Activated naive CD8-positive, alpha-beta T cell treated with anti-CD3 and anti-CD28 coated beads for 36 hours (primary cell): ENCODE measurements around the gene CD8B. TPM values are rescaled to one million over a fixed set of nuclear protein-coding genes. Genes with fewer than 3 reads are reported as not detected.

Source experiments
- DNase-seq: peaks from one replicate; pipeline ENCODE4 v3.0.0; 2021
- H3K27ac Mint-ChIP-seq: one replicate; pipeline ENCODE4 v1.8.0; 2022; ENCODE audit warnings: mild to moderate bottlenecking, moderate library complexity, mixed read lengths
- H3K27me3 Mint-ChIP-seq: one replicate; pipeline ENCODE4 v1.8.0; 2022; ENCODE audit warnings: mild to moderate bottlenecking, mixed read lengths
- H3K36me3 Mint-ChIP-seq: one replicate; pipeline ENCODE4 v1.8.0; 2021; ENCODE audit warnings: mild to moderate bottlenecking, mixed read lengths
- H3K4me1 Mint-ChIP-seq: one replicate; pipeline ENCODE4 v1.8.0; 2021; ENCODE audit warnings: mixed read lengths
- H3K4me3 Mint-ChIP-seq: one replicate; pipeline ENCODE4 v1.8.0; 2022; ENCODE audit warnings: mild to moderate bottlenecking, moderate library complexity, mixed read lengths
- H3K9me3 Mint-ChIP-seq: one replicate; pipeline ENCODE4 v1.8.0; 2022; ENCODE audit warnings: mixed read lengths
- total RNA-seq, 2 experiments: library from RNA; stranded (reverse); gene quantifications; one replicate each; pipeline ENCODE4 v1.2.3, GENCODE V29; 2021

The CD8B gene
- total RNA-seq, 2 experiments from 2014 or later: 260 to 268 TPM

GRCh38 chr2:86822668-86823345, 38.9 kb downstream of the CD8B start:
- peaks cover 29% of the 10 kb centered on the region for H3K36me3 Mint-ChIP-seq
- no peaks in the 10 kb centered on the region for H3K27me3 Mint-ChIP-seq
- peak overlapping the region; percentile 68 for H3K4me3 Mint-ChIP-seq
- H3K9me3 Mint-ChIP-seq: peaks cover 6% of the 10 kb centered on the region
- peak overlapping the region; percentile 80 for H3K27ac Mint-ChIP-seq
- H3K4me1 Mint-ChIP-seq: peaks cover 78% of the 10 kb centered on the region
- no peak for DNase-seq

GRCh38 chr2:86821842-86822241, 39.8 kb downstream of the CD8B start:
- Mint-ChIP-seq H3K4me3 (peak overlapping the region; percentile 87), H3K9me3 (peaks cover 6% of the 10 kb centered on the region), H3K27ac (peak overlapping the region; percentile 98), H3K36me3 (peaks cover 33% of the 10 kb centered on the region), H3K27me3 (no peaks in the 10 kb centered on the region), H3K4me1 (peaks cover 75% of the 10 kb centered on the region)
- DNase-seq: no peak

- H3K27ac Mint-ChIP-seq: peak overlapping the region; percentile 98
Observed at GRCh38 chr2:86821306-86821705, 40.4 kb downstream of the CD8B start.

GRCh38 chr2:86818957-86819356, 42.7 kb downstream of the CD8B start:
- peaks cover 79% of the 10 kb centered on the region for H3K4me1 Mint-ChIP-seq
- no peak for DNase-seq
- H3K36me3 Mint-ChIP-seq: peaks cover 59% of the 10 kb centered on the region
- H3K27ac Mint-ChIP-seq: peak overlapping the region; percentile 98
- peak overlapping the region; percentile 54 for H3K4me3 Mint-ChIP-seq
- peaks cover 10% of the 10 kb centered on the region for H3K9me3 Mint-ChIP-seq
- no peaks in the 10 kb centered on the region for H3K27me3 Mint-ChIP-seq

More at GRCh38 chr2:86821306-86821705, 40.4 kb downstream of the CD8B start:
- peak; percentile 56 for DNase-seq
- Mint-ChIP-seq H3K9me3 (peaks cover 6% of the 10 kb centered on the region), H3K36me3 (peaks cover 38% of the 10 kb centered on the region), H3K27me3 (no peaks in the 10 kb centered on the region), H3K4me3 (peak overlapping the region; percentile 87), H3K4me1 (peaks cover 75% of the 10 kb centered on the region)

GRCh38 chr2:86818114-86818801, 43.4 kb downstream of the CD8B start:
- Mint-ChIP-seq H3K27ac (peak overlapping the region; percentile 98), H3K9me3 (peaks cover 10% of the 10 kb centered on the region), H3K4me1 (peaks cover 80% of the 10 kb centered on the region), H3K27me3 (no peaks in the 10 kb centered on the region), H3K4me3 (peak overlapping the region; percentile 54), H3K36me3 (peaks cover 66% of the 10 kb centered on the region)
- no peak for DNase-seq

GRCh38 chr2:86815611-86816010, 46.1 kb downstream of the CD8B start:
- peaks cover 19% of the 10 kb centered on the region for H3K9me3 Mint-ChIP-seq

GRCh38 chr2:86809481-86810121, 52.1 kb downstream of the CD8B start:
- Mint-ChIP-seq H3K4me3 (peak overlapping the region; percentile 92), H3K9me3 (peaks cover 9% of the 10 kb centered on the region), H3K4me1 (peaks cover 58% of the 10 kb centered on the region), H3K27ac (peak overlapping the region; percentile 89), H3K27me3 (no peaks in the 10 kb centered on the region), H3K36me3 (peaks cover 53% of the 10 kb centered on the region)
- peak; percentile 61 for DNase-seq

More at GRCh38 chr2:86815611-86816010, 46.1 kb downstream of the CD8B start:
- H3K4me1 Mint-ChIP-seq: peaks cover 77% of the 10 kb centered on the region
- peaks cover 81% of the 10 kb centered on the region for H3K36me3 Mint-ChIP-seq
- peak overlapping the region; percentile 70 for H3K4me3 Mint-ChIP-seq
- H3K27ac Mint-ChIP-seq: peak overlapping the region; percentile 95
- no peak for DNase-seq
- H3K27me3 Mint-ChIP-seq: no peaks in the 10 kb centered on the region

- peak; percentile 98 for DNase-seq
- H3K36me3 Mint-ChIP-seq: peaks cover 45% of the 10 kb centered on the region
- peak overlapping the region; percentile 89 for H3K27ac Mint-ChIP-seq
- H3K4me1 Mint-ChIP-seq: peaks cover 57% of the 10 kb centered on the region
- peaks cover 9% of the 10 kb centered on the region for H3K9me3 Mint-ChIP-seq
- no peaks in the 10 kb centered on the region for H3K27me3 Mint-ChIP-seq
- H3K4me3 Mint-ChIP-seq: peak overlapping the region; percentile 92
Observed at GRCh38 chr2:86808315-86809161, 53.1 kb downstream of the CD8B start.

GRCh38 chr2:86807468-86808275, 54.0 kb downstream of the CD8B start:
- DNase-seq: peak; percentile 87
- peak overlapping the region; percentile 89 for H3K27ac Mint-ChIP-seq
- H3K9me3 Mint-ChIP-seq: peaks cover 5% of the 10 kb centered on the region
- H3K27me3 Mint-ChIP-seq: no peaks in the 10 kb centered on the region
- peaks cover 38% of the 10 kb centered on the region for H3K36me3 Mint-ChIP-seq
- H3K4me3 Mint-ChIP-seq: peak overlapping the region; percentile 92
- peaks cover 51% of the 10 kb centered on the region for H3K4me1 Mint-ChIP-seq

- Mint-ChIP-seq H3K4me1 (peaks cover 45% of the 10 kb centered on the region), H3K4me3 (peak overlapping the region; percentile 92), H3K9me3 (peaks cover 3% of the 10 kb centered on the region), H3K27ac (peak overlapping the region; percentile 89), H3K27me3 (no peaks in the 10 kb centered on the region), H3K36me3 (peaks cover 32% of the 10 kb centered on the region)
- no peak for DNase-seq
Observed at GRCh38 chr2:86807133-86807467, 54.6 kb downstream of the CD8B start.

- peak; percentile 73 for DNase-seq
- Mint-ChIP-seq H3K36me3 (peaks cover 26% of the 10 kb centered on the region), H3K4me3 (peak overlapping the region; percentile 92), H3K27ac (peak overlapping the region; percentile 89), H3K4me1 (peaks cover 37% of the 10 kb centered on the region), H3K27me3 (no peaks in the 10 kb centered on the region), H3K9me3 (peaks cover 1% of the 10 kb centered on the region)
Observed at GRCh38 chr2:86806059-86806857, 55.4 kb downstream of the CD8B start.

- H3K4me1 Mint-ChIP-seq: peaks cover 22% of the 10 kb centered on the region
- H3K9me3 Mint-ChIP-seq: peaks cover 15% of the 10 kb centered on the region
- no peak for DNase-seq
- peaks cover 45% of the 10 kb centered on the region for H3K36me3 Mint-ChIP-seq
- no peak overlapping the region for H3K4me3 Mint-ChIP-seq
- H3K27me3 Mint-ChIP-seq: no peaks in the 10 kb centered on the region
- H3K27ac Mint-ChIP-seq: no peak overlapping the region
Observed at GRCh38 chr2:86800856-86801567, 60.7 kb downstream of the CD8B start.

GRCh38 chr2:86794861-86795260, 66.8 kb downstream of the CD8B start:
- no peaks in the 10 kb centered on the region for H3K27me3 Mint-ChIP-seq
- peaks cover 25% of the 10 kb centered on the region for H3K9me3 Mint-ChIP-seq
- peak overlapping the region; percentile 83 for H3K27ac Mint-ChIP-seq
- H3K4me3 Mint-ChIP-seq: peak overlapping the region; percentile 67
- DNase-seq: peak; percentile 19
- peaks cover 55% of the 10 kb centered on the region for H3K36me3 Mint-ChIP-seq
- peaks cover 38% of the 10 kb centered on the region for H3K4me1 Mint-ChIP-seq
